NCI-H510A treated with DMSO at 0.1 percent for 48 hours (cell line): ENCODE measurements around the gene MAOA.
"Not testable (repeated sequence)": the region's sequence is repeated elsewhere in the genome, so short reads cannot be mapped to it uniquely, and the experiment has no call there.

Source experiments
- DNase-seq: peaks from one replicate; lab custom pipeline; 2025; lab: John Stamatoyannopoulos, UW

The MAOA gene

DNA sequence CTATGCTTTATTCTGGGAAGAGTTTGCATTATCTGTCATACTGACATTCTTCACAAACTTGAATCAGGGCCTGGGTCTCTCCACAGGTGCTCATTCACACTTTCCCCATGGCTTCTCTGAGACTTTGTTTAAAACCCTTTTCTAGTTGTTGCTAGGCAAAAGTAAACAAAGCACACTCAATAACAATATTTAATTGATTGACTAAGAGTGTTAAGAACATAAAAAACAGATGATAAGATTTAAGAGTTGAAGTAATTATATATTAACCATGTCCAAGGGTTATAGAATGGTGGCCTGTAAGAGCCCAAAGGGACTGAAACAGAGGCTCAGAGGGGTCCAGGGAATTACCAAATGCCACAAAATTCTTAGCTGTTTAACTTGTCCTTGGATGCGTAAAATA, 7.1 kb downstream of the MAOA start:
- no peak for DNase-seq

DNA sequence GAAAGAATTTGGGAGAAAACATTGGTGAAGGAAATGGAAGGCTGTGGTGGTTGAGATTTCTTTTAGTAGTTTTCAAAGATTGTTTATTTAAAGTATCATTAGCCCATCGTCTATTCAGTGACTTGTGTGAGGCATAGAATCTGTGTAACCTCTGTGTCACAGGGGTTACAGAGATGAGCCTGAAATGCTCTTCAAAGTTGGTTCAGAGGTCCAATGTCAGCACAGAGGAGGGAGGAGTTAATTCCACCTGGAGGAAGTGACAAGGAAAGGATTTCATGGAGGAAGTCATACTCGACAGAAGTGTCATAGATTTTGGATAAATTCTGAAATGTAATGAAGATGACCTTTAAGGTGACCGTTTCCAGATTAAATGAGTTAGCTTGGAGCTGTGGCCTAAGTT, 8.2 kb downstream of the MAOA start:
- DNase-seq, result no peak

DNA sequence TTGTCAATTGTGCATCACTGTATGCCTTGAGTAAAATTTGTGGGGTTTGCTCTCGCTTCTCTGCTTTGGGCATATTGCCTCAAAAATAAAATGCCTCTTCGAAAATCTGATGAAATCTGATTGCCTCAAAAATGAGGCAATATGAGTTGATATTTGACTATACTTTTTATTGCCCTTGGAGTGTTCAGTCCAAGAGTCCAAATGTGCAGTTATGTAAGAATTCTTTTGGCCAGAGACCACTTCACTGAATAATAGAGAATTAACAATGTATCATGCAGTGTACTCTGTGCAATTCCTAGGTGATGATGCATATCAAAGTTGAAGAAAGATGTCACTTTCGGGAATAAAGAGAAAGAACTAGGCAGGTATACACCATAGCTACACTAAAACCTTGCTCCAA, 8.6 kb downstream of the MAOA start:
- no peak for DNase-seq

DNA sequence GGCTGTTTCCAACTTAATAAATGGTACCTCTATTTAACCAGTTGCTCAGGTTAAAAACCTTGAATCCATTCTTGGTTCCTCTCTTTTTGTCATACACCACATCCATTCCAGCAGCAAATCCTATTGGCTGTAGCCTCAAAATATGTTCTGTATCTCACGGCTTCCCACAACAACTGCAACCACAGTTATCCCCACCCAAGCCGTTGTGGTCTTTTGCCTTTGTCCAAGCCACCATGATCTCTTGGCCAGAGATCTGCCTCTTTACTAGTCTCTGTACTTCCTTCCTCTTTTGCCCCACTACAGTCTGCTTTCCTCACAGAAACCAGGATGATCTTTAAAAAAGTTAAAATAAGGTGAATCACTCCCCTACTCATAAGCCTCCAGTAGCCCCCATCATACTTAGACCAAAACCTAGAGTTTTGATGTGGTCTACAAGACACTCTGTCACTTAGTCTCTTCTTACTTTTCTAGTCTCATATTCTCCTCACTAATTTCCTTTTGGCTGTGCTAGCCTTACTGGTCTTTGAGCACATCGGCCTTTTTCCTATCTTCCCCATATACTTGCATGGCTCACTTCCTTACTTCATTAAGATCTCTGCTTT, 10.3 kb downstream of the MAOA start:
- no peak for DNase-seq

DNA sequence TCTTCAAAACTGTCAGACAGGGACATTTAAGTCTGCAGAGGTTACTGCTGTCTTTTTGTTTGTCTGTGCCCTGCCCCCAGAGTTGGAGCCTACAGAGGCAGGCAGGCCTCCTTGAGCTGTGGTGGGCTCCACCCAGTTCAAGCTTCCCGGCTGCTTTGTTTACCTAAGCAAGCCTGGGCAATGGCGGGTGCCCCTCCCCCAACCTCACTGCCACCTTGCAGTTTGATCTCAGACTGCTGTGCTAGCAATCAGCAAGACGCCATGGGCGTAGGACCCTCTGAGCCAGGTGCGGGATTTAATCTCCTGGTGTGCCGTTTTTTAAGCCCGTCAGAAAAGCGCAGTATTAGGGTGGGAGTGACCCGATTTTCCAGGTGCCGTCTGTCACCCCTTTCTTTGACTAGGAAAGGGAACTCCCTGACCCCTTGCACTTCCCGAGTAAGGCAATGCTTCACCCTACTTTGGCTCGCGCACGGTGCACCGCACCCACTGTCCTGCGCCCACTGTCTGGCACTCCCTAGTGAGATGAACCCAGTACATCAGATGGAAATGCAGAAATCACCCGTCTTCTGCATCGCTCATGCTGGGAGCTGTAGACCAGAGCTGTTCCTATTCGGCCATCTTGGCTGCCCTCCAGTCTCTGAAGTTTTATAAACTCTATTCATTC, 20.0 kb downstream of the MAOA start:
- DNase-seq, result not testable (repeated sequence)

DNA sequence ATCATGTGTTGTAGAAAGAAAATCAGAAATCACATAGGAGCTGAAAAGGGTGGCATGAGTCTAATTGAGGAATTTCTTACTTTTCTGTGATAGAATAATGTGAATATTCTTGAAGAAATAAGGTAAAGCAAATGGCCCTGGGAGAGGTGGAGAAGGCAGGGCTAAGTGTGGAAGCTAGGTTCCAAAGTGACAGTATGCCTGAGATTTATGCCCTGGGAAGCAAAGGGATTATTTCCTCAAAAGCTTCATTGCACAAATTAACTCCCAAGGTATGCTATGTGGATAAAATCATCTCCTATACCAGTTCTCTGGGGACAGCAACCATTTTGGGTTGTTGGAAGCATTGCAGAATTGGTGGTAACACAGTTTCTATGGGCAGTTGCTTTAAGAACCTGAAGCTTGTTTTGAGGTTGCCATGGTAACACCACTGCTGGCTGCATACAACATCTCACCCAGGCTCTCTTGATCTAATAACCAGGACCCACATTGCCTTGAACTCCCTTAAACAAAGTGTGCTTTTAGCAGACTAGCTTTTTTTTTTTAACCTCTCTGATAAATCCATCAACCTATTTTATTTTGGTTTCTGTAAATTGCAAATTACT, 21.0 kb downstream of the MAOA start:
- no peak for DNase-seq

DNA sequence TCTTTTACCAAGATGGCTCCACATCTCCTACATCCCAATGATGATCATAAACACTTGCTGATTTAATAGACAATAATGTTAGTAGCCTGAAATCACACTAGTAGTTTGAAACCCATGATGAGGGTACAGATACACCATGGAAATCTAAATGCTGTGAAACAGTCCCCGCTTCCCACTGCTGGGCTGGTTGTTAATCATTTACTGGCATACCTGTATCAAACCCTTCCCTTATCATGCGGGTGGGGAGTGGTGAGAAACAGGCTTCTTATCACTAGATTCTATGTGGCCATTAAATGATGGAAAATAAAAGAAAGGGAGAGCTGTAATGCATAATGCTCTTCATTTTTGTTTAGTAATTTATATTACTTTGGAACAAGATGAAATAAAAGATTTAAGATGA, 21.9 kb downstream of the MAOA start:
- no peak for DNase-seq

DNA sequence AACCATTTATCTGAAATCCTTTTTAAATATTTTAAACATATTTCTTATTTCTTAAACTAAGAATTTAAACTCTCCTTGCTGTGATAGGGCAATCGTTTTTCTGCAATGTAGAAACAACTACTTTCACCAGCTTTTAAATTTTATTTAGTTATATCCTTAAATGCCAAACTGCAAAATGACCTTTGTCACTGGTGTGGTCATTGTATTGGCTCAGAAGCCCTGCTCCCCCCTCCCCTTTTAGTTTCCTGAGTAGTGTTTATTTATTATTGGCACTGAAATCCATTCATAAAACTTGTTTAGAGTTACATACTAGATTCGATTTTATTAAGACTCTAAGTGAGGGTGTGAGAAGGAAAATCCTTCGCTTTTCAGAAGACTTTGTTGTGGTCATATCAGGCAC, 23.0 kb downstream of the MAOA start:
- no peak for DNase-seq

DNA sequence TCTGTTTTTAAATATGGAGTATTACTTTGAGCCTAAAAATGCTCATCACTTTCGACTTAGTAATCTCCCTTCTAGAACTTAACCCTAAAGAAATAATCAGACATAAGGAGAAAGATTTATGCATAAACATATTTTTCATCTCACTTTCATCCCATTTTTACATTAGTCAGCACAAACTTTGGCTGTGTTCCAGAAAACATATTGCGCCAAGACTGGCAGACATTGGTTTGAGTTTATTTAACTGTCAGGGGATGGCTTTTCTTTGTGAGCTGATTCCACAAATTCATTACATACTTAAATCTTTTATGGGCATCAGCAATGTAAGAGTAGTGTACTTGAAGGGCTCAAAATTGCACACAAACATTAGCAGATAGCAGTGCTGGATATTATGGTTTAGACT, 23.7 kb downstream of the MAOA start:
- DNase-seq, result peak; percentile 16

DNA sequence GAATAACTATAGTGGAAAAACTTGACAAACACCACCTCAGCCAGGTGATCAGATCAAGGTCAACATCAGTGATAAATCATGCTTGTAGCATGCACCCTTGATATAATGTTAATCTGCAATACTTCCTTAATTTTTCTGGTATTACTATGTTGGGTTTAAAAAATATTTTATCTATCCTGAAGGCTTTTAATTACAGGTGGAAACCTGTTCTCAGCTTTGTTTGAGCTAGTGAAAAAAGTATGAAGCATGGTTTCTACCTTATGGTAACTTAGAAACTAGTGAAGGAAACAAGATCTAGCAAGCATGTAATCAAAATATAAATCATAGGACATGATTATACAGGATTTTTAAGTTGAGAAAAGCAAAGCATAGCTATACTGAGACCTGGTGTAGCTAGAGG, 26.6 kb downstream of the MAOA start:
- DNase-seq, result no peak

DNA sequence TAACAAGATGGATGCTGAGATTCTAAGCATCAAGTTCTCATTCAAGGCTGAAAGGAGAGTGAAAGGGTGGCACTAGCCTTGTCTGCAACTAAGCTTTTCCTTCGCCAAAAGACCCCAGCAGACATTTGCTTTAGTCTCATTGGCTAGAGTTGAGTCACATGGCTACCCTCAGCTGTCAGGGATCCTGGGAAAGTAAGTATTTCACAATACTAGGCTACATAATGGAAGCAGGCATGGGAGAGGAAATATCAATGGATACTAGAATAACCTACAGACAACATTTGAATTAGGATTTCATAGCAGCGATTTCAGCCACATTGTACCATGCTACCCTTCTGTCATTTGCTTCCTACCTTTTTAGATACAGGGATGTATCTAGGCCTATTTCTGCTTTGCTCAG, 29.1 kb downstream of the MAOA start:
- DNase-seq, result no peak

DNA sequence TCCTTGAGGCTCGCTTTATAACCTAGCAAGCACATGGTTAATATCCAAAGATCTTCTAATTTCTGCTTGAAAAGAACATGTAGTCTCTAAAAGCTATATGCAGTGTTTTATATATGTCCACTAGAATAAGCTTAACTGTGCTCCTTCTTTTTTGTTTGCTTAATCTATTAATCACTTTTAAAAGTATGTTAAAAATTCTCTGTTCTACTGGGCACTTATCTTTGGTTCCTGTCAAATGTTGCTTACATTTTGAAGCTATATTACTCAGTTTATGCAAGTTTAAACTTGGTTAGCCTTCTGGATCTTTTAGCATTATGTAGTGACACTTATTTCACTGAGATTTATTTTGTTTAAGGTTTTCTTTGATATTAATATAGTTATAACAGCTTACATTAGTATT, 32.5 kb downstream of the MAOA start:
- DNase-seq, result no peak

DNA sequence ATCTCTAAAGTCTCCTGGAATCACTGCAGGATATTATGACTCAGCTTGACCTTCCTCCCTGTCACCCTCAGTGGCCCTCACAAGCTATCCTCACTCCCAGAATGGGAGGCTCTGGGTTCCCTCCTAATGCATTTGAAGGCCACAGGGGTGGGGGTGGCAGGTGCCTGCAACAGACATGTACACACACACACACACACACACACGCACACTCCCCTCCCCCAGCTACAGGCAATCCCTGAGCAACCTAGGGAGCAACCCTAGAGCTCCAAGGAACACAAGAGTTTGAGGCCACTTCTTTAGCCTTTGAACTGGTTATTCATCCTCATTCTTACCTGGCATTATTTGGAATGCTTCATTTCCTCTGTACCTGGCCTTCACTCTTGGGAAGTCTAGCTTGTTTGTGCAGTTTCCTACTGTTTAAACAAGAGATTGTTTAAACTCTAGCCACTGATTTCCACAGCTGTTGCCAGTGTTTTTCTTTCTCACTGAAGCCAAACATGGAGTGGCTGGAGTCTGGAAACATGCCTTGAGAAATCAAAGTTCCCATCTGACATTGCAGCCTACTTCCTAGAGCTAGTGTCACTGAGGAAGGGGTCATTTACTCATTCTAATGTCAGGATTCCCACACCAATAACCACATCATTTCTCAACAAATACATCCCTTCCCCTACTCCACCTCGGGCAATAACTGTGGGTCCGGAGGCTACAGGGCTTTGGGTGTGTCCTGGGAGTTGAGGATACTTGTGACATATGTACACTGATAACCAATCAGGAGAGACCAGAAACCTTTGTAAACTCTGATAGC, 37.7 kb downstream of the MAOA start:
- DNase-seq, result peak; percentile 57

DNA sequence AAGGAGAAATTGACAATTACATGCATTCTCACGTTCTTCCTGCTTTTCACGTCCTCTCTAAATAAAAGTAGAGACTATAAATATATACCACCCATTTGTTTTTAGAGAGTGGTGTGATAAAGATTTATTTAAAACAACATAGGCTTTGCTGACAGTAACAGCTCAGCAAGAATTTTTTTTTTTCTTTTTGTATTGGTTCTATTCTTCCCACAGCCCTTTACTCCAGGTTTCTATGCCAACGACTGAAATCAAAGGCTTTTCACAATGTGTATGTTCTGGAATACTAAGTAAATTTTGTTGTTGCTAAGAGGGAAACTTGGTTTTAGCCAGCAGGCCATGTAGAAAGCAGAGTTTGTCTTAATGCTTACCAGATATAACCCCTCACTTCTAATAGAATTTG, 43.4 kb downstream of the MAOA start:
- no peak for DNase-seq

DNA sequence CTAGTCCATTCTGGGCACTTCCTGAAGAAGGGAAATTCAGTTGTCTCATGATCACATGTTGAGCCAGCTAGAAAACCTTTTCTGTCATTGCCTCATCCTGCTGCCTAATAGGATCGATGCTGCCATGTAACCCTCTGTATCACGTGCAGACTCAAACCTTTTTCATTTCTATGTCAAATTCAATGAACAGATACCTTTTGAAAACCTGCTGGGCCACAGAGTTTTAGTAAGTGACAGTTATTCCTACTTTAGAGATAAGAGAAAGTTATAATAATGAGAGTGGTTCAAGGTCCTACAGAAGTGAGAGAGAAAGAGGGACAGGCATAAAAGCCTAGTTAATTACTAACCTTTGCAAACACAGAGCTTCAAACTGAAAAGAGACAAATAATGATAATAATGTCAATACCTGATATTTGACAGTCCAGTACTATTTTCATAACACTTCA, 46.0 kb downstream of the MAOA start:
- no peak for DNase-seq

DNA sequence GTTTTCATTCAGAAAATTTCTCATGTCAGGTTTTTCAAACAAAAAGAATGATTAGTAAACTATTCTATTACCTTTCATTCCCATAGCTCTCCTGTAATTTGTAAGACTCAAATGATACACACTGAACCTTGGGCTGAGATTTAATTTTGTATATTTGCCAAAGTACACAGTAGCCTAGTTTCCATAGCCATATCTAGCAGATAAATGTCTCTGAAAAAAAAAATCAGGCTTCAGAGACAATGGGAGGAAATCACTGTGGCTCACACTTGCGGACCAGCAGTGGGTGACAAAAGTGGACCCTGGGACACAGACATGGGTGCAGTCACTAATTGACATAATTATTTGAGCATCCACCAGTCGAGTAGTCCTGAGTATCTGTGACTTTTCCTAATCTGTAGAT, 46.6 kb downstream of the MAOA start:
- no peak for DNase-seq

DNA sequence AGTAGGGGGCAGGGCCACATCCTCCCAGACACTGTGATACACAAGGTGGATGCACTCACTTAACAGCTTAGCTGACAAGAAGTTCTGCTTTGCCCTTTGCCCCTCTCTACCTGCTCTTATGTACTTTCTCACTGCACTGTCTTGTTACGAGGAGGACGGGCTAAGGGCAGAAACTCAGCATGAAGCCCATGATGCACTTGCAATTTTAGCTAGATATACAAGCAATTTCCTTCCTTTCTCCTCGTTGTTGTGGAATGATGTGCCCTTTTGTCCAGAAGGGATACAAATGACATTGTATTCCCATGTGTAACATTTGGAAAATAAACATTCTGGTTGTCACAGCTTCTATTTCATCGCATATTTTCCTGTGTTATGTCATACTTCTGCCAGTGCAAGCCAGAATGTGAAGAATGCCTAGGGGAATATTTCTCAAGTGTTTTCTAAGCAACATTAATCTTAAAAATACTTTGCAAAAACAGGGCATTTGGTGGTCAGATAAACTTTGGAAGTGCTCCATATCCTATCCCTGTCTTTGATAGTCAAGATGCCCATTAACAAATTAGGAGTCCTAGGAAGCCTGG, 47.2 kb downstream of the MAOA start:
- no peak for DNase-seq

DNA sequence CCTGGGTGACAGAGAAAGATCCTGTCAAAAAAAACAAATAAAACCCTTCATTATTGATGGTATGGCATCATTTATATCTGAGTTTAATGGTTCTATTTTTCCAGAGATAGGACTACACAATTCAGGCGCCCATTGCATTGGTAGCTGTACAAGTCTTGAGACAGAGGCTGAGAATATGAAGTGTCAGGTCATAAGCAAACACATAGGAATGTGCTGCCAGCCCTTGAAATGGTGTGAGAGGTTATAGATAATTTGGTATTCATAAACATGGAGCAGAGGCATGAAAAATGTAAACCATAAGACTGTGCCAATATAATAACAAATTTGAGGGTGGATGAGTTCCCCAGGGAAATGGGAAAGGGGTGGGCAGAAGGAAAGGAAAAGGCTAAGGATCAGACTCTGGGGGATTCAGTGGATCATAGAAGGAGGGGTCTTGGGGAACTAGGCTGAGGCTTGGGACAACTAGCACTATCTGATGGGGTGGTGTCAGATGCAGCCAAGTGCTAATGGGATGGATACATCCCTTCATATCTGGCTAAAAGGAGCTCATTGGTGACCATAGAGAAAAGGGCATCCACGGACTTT, 50.8 kb downstream of the MAOA start:
- no peak for DNase-seq

DNA sequence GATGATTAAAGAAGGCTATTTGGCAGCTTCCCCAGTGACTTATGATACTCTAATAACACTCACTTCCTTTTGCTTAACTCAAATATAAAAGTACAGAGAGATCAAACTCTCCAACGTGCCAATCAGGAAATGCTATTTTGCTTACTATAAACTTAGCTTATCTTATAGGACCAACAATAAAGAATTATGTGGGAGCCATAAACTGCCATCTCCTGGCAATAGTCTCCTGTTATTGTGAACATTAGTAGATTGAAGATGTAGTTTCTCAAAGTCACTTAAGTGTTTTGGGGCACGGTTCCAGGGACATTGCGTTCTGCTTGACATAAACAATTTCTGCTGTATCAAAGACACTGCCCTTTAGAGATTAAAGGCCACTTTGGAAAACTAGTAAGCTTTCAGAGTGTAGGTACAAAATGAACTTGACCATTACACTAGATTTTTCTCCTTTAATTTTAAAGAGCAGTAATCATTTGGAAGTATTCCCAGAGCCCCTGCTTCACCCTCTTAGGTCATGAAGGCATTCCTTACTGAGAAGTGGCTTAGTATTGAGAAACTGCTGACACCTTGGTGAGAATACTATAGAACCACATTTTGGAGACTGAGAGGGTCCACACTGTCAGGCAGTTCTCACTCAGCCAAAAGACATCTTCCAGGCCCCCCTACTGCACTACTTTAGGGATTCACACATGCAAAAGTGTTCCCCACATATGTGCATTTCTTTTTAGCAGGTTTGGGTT, 51.9 kb downstream of the MAOA start:
- DNase-seq, result no peak

DNA sequence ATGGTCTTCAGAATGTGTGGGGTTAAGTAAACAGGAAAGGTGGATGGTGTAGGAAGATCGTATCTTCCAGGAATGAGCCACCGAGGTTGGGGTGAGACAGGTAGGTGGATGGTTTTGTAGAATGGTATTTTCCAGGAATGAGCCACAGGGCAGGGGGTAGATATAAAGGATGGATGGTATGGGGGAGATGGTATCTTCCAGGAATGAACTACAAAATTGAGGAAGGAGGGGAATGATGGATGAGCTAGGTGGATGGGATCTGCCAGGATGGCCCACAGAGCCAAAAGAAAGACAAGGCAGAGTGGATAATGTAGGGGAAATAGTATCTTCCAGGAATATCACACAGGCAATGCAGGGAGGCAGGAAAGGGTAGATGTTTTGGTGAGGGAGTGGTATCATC, 60.0 kb downstream of the MAOA start:
- no peak for DNase-seq

DNA sequence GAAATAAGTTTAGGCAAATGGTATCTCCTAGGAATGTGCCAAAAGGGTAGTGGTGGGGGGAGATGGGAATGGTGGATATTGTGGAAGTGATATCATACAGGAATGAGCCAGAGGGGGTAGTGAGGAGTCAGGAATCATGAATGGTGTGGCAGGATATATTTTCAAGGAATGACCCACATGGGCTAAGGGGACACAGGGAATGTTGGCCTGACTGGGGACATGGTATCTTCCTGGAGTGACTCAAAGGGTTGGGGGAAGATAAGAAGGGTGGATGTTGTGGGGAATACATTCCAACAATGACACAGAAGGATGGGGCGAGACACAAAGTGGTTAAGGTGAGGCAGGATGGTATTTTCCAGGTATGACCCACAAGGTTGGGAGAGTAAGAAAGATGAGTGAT, 60.6 kb downstream of the MAOA start:
- DNase-seq, result no peak

DNA sequence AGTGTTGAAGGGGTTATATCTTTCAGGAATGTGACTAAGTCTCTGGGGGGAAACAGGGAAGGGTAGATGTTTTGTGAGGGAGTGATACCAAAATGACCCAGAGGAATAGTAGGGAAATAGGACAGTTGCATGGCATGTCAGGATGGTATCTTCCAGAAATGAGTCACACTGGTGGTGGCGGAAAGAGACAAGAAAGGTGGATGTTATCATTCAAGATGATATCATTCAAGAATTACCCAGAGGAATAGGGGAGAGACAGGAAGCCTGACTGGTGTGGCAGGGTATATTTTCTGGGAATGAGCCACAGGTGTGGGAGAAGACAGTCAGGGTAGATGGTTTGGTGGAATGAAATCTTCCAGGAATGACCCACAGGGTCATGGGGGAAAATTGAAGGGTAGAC, 61.1 kb downstream of the MAOA start:
- no peak for DNase-seq
